ENCODE measurements around the gene CKLF.
A peak's percentile ranks its signal among the peaks of the same experiment; 100 is the strongest.
"Not testable (repeated sequence)": the region's sequence is repeated elsewhere in the genome, so short reads cannot be mapped to it uniquely, and the experiment has no call there.

Gene CKLF

GRCh38 chr16:66542396-66542795 is 10.0 kb upstream of the CKLF start:
- no peak for DNase-seq (ENCODE audit: low spot score)

GRCh38 chr16:66543541-66543940 is 8.8 kb upstream of the CKLF start:
- no peak for DNase-seq (ENCODE audit: low spot score)

GRCh38 chr16:66544016-66544757 is 8.2 kb upstream of the CKLF start:
- DNase-seq (ENCODE audit: low spot score): no peak

- no peak for DNase-seq (ENCODE audit: low spot score)
Observed at GRCh38 chr16:66547101-66547989, 5.0 kb upstream of the CKLF start.

GRCh38 chr16:66548068-66548467 is 4.3 kb upstream of the CKLF start:
- DNase-seq (ENCODE audit: low spot score): no peak

GRCh38 chr16:66548868-66549267 is 3.5 kb upstream of the CKLF start:
- DNase-seq (ENCODE audit: low spot score): no peak

GRCh38 chr16:66549284-66550131 is 2.9 kb upstream of the CKLF start, which contains the start of gene TK2:
TK2 (minus strand) TSS chr16:66550122; CDS start chr16:66550061, 61 bp downstream.
- peak; percentile 89 for DNase-seq (ENCODE audit: low spot score)

- DNase-seq (ENCODE audit: low spot score): peak; percentile 25
Observed at GRCh38 chr16:66551348-66551759, 1.0 kb upstream of the CKLF start.

- no peak for DNase-seq (ENCODE audit: low spot score)
Observed at GRCh38 chr16:66551788-66552285, 539 bp upstream of the CKLF start.

- no peak for DNase-seq (ENCODE audit: low spot score)
Observed at GRCh38 chr16:66553223-66553622, 847 bp downstream of the CKLF start.

- DNase-seq (ENCODE audit: low spot score): no peak
Observed at GRCh38 chr16:66554021-66554420, 1.6 kb downstream of the CKLF start.

- DNase-seq (ENCODE audit: low spot score): no peak
Observed at GRCh38 chr16:66554495-66554894, 2.1 kb downstream of the CKLF start.

GRCh38 chr16:66560107-66560506 is 7.7 kb downstream of the CKLF start:
- no peak for DNase-seq (ENCODE audit: low spot score)

- no peak for DNase-seq (ENCODE audit: low spot score)
Observed at GRCh38 chr16:66561381-66562080, 9.2 kb downstream of the CKLF start.

GRCh38 chr16:66562409-66562808 is 10.0 kb downstream of the CKLF start:
- no peak for DNase-seq (ENCODE audit: low spot score)

GRCh38 chr16:66562986-66563385 is 10.6 kb downstream of the CKLF start:
- DNase-seq (ENCODE audit: low spot score): no peak

GRCh38 chr16:66563574-66564334 is 11.4 kb downstream of the CKLF start:
- DNase-seq (ENCODE audit: low spot score): no peak

GRCh38 chr16:66566051-66566901 is 13.9 kb downstream of the CKLF start, which contains the start of gene CMTM1:
CMTM1 (plus strand) TSS chr16:66566439; CDS start chr16:66566514, 75 bp downstream.
- DNase-seq (ENCODE audit: low spot score): no peak

- DNase-seq (ENCODE audit: low spot score): not testable (repeated sequence)
Observed at GRCh38 chr16:66567270-66567669, 14.9 kb downstream of the CKLF start.
